OCI-LY7 (cell line): ENCODE measurements around the gene ATXN10.

ENCODE experiments used
- EZH2phosphoT487 ChIP-seq: fragments of 200-600 bp; sonication (generic); IDR thresholded peaks from 2 replicates; pipeline ENCODE4 v1.6.1; 2018; ENCODE audit warnings: low read depth, borderline replicate concordance, mild to moderate bottlenecking, mixed run types, antibody characterized with exemption, low read length, moderate library complexity, mixed read lengths
- TF ChIP-seq, protein P1 (sequence below): fragments of 200-600 bp; sonication (generic); conservative IDR thresholded peaks from 2 replicates; pipeline ENCODE4 v1.5.1; 2014; ENCODE audit warnings: mild to moderate bottlenecking, antibody characterized with exemption, low read length, moderate library complexity, mixed read lengths

- TF ChIP-seq, protein P1, sequence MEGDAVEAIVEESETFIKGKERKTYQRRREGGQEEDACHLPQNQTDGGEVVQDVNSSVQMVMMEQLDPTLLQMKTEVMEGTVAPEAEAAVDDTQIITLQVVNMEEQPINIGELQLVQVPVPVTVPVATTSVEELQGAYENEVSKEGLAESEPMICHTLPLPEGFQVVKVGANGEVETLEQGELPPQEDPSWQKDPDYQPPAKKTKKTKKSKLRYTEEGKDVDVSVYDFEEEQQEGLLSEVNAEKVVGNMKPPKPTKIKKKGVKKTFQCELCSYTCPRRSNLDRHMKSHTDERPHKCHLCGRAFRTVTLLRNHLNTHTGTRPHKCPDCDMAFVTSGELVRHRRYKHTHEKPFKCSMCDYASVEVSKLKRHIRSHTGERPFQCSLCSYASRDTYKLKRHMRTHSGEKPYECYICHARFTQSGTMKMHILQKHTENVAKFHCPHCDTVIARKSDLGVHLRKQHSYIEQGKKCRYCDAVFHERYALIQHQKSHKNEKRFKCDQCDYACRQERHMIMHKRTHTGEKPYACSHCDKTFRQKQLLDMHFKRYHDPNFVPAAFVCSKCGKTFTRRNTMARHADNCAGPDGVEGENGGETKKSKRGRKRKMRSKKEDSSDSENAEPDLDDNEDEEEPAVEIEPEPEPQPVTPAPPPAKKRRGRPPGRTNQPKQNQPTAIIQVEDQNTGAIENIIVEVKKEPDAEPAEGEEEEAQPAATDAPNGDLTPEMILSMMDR = no peak
- TF ChIP-seq EZH2phosphoT487 = no peak
Measured at GRCh38 chr22:45881524-45881875, 209.9 kb downstream of the ATXN10 start.
